MM.1S (cell line): ENCODE results near the gene SWAP70.

ENCODE experiments used
- EZH2 ChIP-seq: fragments of 300-600 bp; sonication (generic); optimal IDR thresholded peaks from 2 replicates; pipeline ENCODE3; 2017; ENCODE audit warnings: low read depth, mild to moderate bottlenecking, antibody characterized with exemption, low read length, mixed read lengths
- EZH2phosphoT487 ChIP-seq: fragments of 300-600 bp; sonication (generic); IDR thresholded peaks from 2 replicates; pipeline ENCODE4 v1.6.1; 2018; ENCODE audit warnings: antibody characterized with exemption, low read length
- TF ChIP-seq, protein P1 (sequence below): fragments of 300-600 bp; sonication (generic); IDR thresholded peaks from 2 replicates; pipeline ENCODE4 v1.5.1; 2016; ENCODE audit warnings: antibody characterized with exemption, low read length, mixed read lengths

DNA sequence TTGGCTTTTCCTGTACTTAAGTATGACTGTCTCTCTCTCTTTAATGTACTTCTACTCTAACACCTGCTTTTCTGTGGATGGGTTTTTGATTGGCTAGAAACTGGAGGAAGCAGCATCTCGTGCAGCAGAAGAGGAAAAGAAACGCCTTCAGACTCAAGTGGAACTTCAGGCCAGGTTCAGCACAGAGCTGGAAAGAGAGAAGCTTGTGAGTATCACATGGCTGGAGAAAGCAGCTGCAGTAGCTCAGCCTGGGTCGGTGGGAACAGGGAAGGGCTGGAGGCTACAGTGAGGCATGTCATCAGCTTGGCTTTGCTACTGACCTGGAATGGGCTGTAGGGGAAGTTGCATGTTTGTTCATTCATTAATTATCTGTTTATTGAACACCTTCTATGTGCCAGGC lies 74.2 kb downstream of the SWAP70 start:
- TF ChIP-seq, protein P1, sequence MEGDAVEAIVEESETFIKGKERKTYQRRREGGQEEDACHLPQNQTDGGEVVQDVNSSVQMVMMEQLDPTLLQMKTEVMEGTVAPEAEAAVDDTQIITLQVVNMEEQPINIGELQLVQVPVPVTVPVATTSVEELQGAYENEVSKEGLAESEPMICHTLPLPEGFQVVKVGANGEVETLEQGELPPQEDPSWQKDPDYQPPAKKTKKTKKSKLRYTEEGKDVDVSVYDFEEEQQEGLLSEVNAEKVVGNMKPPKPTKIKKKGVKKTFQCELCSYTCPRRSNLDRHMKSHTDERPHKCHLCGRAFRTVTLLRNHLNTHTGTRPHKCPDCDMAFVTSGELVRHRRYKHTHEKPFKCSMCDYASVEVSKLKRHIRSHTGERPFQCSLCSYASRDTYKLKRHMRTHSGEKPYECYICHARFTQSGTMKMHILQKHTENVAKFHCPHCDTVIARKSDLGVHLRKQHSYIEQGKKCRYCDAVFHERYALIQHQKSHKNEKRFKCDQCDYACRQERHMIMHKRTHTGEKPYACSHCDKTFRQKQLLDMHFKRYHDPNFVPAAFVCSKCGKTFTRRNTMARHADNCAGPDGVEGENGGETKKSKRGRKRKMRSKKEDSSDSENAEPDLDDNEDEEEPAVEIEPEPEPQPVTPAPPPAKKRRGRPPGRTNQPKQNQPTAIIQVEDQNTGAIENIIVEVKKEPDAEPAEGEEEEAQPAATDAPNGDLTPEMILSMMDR: no peak
- TF ChIP-seq EZH2phosphoT487: no peak
- no peak for TF ChIP-seq EZH2
